ENCODE data around the gene ETV5.

The ETV5 gene

GRCh38 chr3:186014866-186015265 lies 94.0 kb downstream of the ETV5 start:
- no peak for DNase-seq

DNA sequence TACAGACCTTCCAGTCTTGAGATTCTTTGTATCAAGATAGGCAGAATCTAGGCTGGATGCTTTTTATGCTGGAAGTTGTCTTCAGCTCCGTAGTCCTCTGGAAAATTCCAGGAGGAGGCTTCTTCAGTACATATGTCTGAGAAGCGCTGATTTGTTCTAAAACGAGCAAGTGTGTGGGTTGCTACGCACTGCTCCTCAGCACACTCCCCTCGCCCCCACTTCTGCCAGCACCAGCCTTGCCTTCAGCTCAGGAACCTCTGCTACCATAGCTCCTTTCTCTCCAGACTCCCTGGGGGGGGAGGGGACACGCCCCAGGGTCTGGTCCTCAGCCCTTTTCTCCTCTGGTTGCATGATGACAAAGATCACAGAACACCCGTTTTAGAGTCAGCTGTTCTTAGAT lies 95.6 kb downstream of the ETV5 start:
- no peak for DNase-seq

- DNase-seq = no peak
Measured at GRCh38 chr3:186012137-186012536, 96.8 kb downstream of the ETV5 start.

GRCh38 chr3:186004671-186005070 lies 104.2 kb downstream of the ETV5 start:
- no peak for DNase-seq

GRCh38 chr3:186004209-186004608 lies 104.7 kb downstream of the ETV5 start:
- DNase-seq = no peak

DNA sequence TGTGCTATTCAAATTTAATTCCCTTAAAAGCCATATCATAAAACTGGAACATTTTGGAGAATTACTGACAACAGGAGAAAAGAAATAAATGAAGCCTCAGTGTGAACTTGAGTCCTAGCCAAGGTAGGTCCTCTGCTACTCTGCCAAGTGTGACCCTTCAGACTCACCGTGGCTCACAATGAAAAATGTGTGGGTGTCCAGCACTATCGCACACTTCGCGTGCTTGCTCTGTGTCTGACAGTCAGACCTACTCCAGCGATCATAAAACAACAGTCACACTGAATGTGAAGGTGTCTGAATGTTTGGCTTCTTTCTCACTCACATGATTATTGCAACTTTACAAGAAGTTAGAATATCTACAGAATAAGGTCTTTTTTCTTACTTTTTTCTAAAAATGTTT lies 105.3 kb downstream of the ETV5 start:
- DNase-seq = no peak

DNA sequence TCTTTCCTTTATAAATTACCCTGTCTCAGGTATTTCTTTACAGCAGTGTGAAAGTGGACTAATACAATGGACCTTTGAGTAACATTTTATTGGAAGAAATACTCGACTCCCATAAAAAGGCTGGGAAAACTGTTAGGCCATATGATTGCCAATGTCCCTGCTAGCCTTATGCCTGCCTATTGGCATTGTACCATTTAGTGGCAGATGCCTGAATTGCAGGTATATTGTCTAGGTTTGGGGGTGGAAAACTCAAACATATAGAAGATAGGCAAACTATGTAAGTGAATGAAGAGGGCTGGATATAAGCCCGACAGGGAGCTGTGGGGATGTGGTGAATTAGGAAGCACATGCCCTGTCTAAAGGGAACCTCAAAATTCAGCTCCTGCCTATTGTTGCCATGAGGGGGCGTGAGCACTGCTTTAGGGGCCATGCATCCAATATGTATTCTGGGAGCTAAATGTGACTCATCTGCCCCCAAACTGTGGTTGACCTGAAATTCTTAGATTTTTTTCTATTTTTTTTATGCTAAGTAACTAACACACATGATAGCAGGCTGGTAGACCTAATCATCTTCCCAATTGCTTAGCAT lies 105.9 kb downstream of the ETV5 start:
- DNase-seq = no peak

GRCh38 chr3:186001842-186002241 lies 107.0 kb downstream of the ETV5 start:
- DNase-seq = no peak

GRCh38 chr3:185999221-185999620 lies 109.7 kb downstream of the ETV5 start:
- no peak for DNase-seq

DNA sequence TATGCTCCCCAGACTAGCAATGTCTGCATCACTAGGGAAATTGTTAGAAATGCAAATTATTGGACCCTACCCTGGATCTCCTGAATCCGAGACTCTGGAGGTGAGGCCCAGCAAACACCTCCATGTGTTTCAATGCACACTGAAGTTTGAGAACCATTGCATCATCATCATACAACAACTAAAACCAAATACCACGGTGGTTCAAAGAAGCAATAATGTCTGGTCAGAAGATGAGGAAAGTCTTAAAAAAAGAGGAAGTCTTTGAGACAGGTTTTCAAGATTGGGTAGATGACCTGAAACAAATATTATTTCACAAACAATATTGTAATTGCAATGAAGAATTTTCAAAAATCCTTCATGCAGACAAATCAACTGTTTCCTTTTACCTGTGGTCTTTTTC lies 110.8 kb downstream of the ETV5 start:
- no peak for DNase-seq

- no peak for DNase-seq
Measured at GRCh38 chr3:185997130-185997529, 111.8 kb downstream of the ETV5 start.
